Neuronal stem cell (in vitro differentiated cells): Measurements from ENCODE around the gene FOXJ3.

ENCODE experiments used
- DNase-seq: peaks from one replicate; pipeline ENCODE4 v3.0.0-alpha.2; 2013; ENCODE audit warnings: low spot score
- H2AFZ ChIP-seq: one replicate; pipeline ENCODE4 v1.6.1; 2013; ENCODE audit warnings: mild to moderate bottlenecking, low read length, inconsistent platforms
- H2AK5ac ChIP-seq: 2 replicates; pipeline ENCODE4 v1.6.1; 2013; ENCODE audit warnings: low read depth, mild to moderate bottlenecking, inconsistent platforms, low read length, moderate library complexity, mixed read lengths
- H2BK120ac ChIP-seq: 2 replicates; pipeline ENCODE4 v1.6.1; 2013; ENCODE audit warnings: low read depth, mild to moderate bottlenecking, inconsistent platforms, low read length, moderate library complexity, mixed read lengths
- H2BK12ac ChIP-seq: one replicate; pipeline ENCODE4 v1.6.1; 2013; ENCODE audit warnings: low read length, inconsistent platforms
- H2BK15ac ChIP-seq: 2 replicates; pipeline ENCODE4 v1.6.1; 2013; ENCODE audit warnings: mild to moderate bottlenecking, low read length, inconsistent platforms, mixed read lengths
- H2BK5ac ChIP-seq: one replicate; pipeline ENCODE4 v1.6.1; 2013; ENCODE audit warnings: inconsistent platforms, mild to moderate bottlenecking, low read length, moderate library complexity
- H3K14ac ChIP-seq: one replicate; pipeline ENCODE4 v1.6.1; 2013; ENCODE audit warnings: low read length, inconsistent platforms
- H3K18ac ChIP-seq: 2 replicates; pipeline ENCODE4 v1.6.1; 2013; ENCODE audit warnings: low read length, inconsistent platforms
- H3K23ac ChIP-seq: 2 replicates; pipeline ENCODE4 v1.6.1; 2013; ENCODE audit warnings: low read depth, mild to moderate bottlenecking, mixed read lengths, low read length, inconsistent platforms; ENCODE audit not compliant: poor library complexity
- H3K27ac ChIP-seq: replicated peaks from 3 replicates; pipeline ENCODE4 v1.5.1; 2013; ENCODE audit warnings: low read length, inconsistent platforms
- H3K27me3 ChIP-seq, 3 experiments: 2 replicates each; pipeline ENCODE4 v1.6.1; 2013; ENCODE audit warnings: low read length in 3 of 3, mild to moderate bottlenecking in 2 of 3, inconsistent platforms in 1 of 3, low read depth in 1 of 3, mixed read lengths in 1 of 3, moderate library complexity in 1 of 3; ENCODE audit not compliant: control insufficient read depth in 3 of 3, insufficient read depth in 3 of 3
- H3K36me3 ChIP-seq, 2 donors: replicated peaks in 1 of 2; 2 replicates each; pipeline ENCODE4 v1.6.1; 2013; ENCODE audit warnings: low read length in 2 of 2; ENCODE audit not compliant: control insufficient read depth in 2 of 2, insufficient read depth in 2 of 2
- H3K4ac ChIP-seq: 2 replicates; pipeline ENCODE4 v1.6.1; 2013; ENCODE audit warnings: inconsistent platforms, mild to moderate bottlenecking, low read length, moderate library complexity
- H3K4me1 ChIP-seq, 2 donors: 1 replicate in 1 of 2; 2 replicates in 1 of 2; pipeline ENCODE4 v1.6.1; 2013; ENCODE audit warnings: low read length in 2 of 2, low read depth in 1 of 2; ENCODE audit not compliant: control insufficient read depth in 2 of 2, insufficient read depth in 1 of 2
- H3K4me2 ChIP-seq: one replicate; pipeline ENCODE4 v1.6.1; 2013; ENCODE audit warnings: mild to moderate bottlenecking, low read length, inconsistent platforms; ENCODE audit not compliant: insufficient read depth, poor library complexity, severe bottlenecking
- H3K4me3 ChIP-seq, 2 donors: 2 replicates each; pipeline ENCODE4 v1.5.1; 2013; ENCODE audit warnings: low read length in 2 of 2, mild to moderate bottlenecking in 2 of 2, inconsistent platforms in 1 of 2, moderate library complexity in 1 of 2
- H3K79me1 ChIP-seq: one replicate; pipeline ENCODE4 v1.6.1; 2013; ENCODE audit warnings: low read depth, mild to moderate bottlenecking, inconsistent platforms, low read length, moderate library complexity
- H3K9ac ChIP-seq: one replicate; pipeline ENCODE4 v1.6.1; 2013; ENCODE audit warnings: mild to moderate bottlenecking, low read depth, low read length, inconsistent platforms; ENCODE audit not compliant: poor library complexity
- H3K9me3 ChIP-seq, 2 donors: replicated peaks in 1 of 2; 2 replicates each; pipeline versions ENCODE3 to v1.6.1; 2013; ENCODE audit warnings: low read length in 2 of 2, mild to moderate bottlenecking in 2 of 2, inconsistent platforms in 1 of 2, low read depth in 1 of 2, mixed read lengths in 1 of 2, moderate library complexity in 1 of 2; ENCODE audit not compliant: control insufficient read depth in 2 of 2, insufficient read depth in 1 of 2
- H4K8ac ChIP-seq: one replicate; pipeline ENCODE4 v1.6.1; 2013; ENCODE audit warnings: low read depth, mild to moderate bottlenecking, inconsistent platforms, low read length, moderate library complexity
- H4K91ac ChIP-seq: one replicate; pipeline ENCODE4 v1.6.1; 2013; ENCODE audit warnings: low read length, low read depth, mild to moderate bottlenecking, inconsistent platforms; ENCODE audit not compliant: poor library complexity
- WGBS, 2 donors: extraction: QIAGEN DNeasy Blood & Tissue Kit; methylation state at CpG; one replicate each; pipeline ENCODE4 v1.1.7; 2013; ENCODE audit warnings: missing lambda C conversion rate in 2 of 2, mixed read lengths in 1 of 2; ENCODE audit not compliant: insufficient read length in 2 of 2, insufficient replicate concordance in 1 of 2; ENCODE audit errors: extremely low coverage in 2 of 2; 5-methylcytosine and 5-hydroxymethylcytosine counted together

FOXJ3 gene

GRCh38 chr1:42142894-42143675 lies 191.9 kb downstream of the FOXJ3 start:
- no peak overlapping the region for H4K8ac ChIP-seq
- H2AFZ ChIP-seq, result no peak overlapping the region
- no peak overlapping the region for H3K18ac ChIP-seq
- H3K23ac ChIP-seq, result no peak overlapping the region
- no peaks in the 10 kb centered on the region for H3K79me1 ChIP-seq
- no peak overlapping the region for H3K4ac ChIP-seq
- H3K27me3 ChIP-seq, result peaks cover 0 to 12% (median 0%) of the 10 kb centered on the region in 3 experiments
- no peaks in the 10 kb centered on the region for H3K36me3 ChIP-seq
- H2AK5ac ChIP-seq, result no peak overlapping the region
- no peak for DNase-seq
- no CpG with 5 or more reads among the region's 4 CpGs for WGBS, 2 donors
- H3K9ac ChIP-seq, result no peak overlapping the region
- no peak overlapping the region for H2BK12ac ChIP-seq
- H2BK15ac ChIP-seq, result no peak overlapping the region
- no peak overlapping the region for H2BK120ac ChIP-seq
- no peak overlapping the region for H4K91ac ChIP-seq
- H3K4me3 ChIP-seq, result no peak overlapping the region
- no peak overlapping the region for H3K4me2 ChIP-seq
- no peaks in the 10 kb centered on the region for H3K9me3 ChIP-seq
- no peak overlapping the region for H2BK5ac ChIP-seq
- peaks cover 0 to 2% of the 10 kb centered on the region in 2 donors for H3K4me1 ChIP-seq
- H3K27ac ChIP-seq, result no peak overlapping the region
- no peak overlapping the region for H3K14ac ChIP-seq

GRCh38 chr1:42141978-42142377 lies 193.1 kb downstream of the FOXJ3 start:
- no peak for DNase-seq
- H3K9me3 ChIP-seq, result no peaks in the 10 kb centered on the region

GRCh38 chr1:42140191-42140590 lies 194.8 kb downstream of the FOXJ3 start:
- Histone ChIP-seq H3K27ac (no peak overlapping the region), H2BK15ac (no peak overlapping the region), H2AK5ac (no peak overlapping the region), H4K91ac (no peak overlapping the region), H3K4me3 (no peak overlapping the region), H3K4ac (no peak overlapping the region), H3K79me1 (no peaks in the 10 kb centered on the region), H3K9ac (no peak overlapping the region), H3K14ac (no peak overlapping the region), H3K4me1 (peaks cover 4 to 9% of the 10 kb centered on the region in 2 donors), H4K8ac (no peak overlapping the region), H2BK120ac (no peak overlapping the region), H3K9me3 (no peaks in the 10 kb centered on the region), H3K4me2 (no peak overlapping the region), H3K36me3 (no peaks in the 10 kb centered on the region), H2AFZ (no peak overlapping the region), H3K18ac (no peak overlapping the region), H2BK12ac (no peak overlapping the region), H2BK5ac (no peak overlapping the region), H3K27me3 (peaks cover 0 to 4% (median 0%) of the 10 kb centered on the region in 3 experiments), H3K23ac (no peak overlapping the region)
- DNase-seq, result no peak
- no CpG with 5 or more reads among the region's 2 CpGs for WGBS, 2 donors

More at GRCh38 chr1:42141978-42142377, 193.1 kb downstream of the FOXJ3 start:
- Histone ChIP-seq H3K36me3 (no peaks in the 10 kb centered on the region), H4K8ac (no peak overlapping the region), H2AFZ (no peak overlapping the region), H2BK12ac (no peak overlapping the region), H3K9ac (no peak overlapping the region), H3K14ac (no peak overlapping the region), H2BK5ac (no peak overlapping the region), H2BK15ac (no peak overlapping the region), H3K27me3 (peaks cover 0 to 7% (median 0%) of the 10 kb centered on the region in 3 experiments), H3K23ac (no peak overlapping the region), H2AK5ac (no peak overlapping the region), H2BK120ac (no peak overlapping the region), H3K79me1 (no peaks in the 10 kb centered on the region), H3K27ac (no peak overlapping the region), H3K18ac (no peak overlapping the region), H3K4me1 (peaks cover 4 to 9% of the 10 kb centered on the region in 2 donors), H4K91ac (no peak overlapping the region), H3K4me3 (no peak overlapping the region), H3K4me2 (no peak overlapping the region), H3K4ac (no peak overlapping the region)
- WGBS, 2 donors, result no CpG with 5 or more reads among the region's 5 CpGs

GRCh38 chr1:42139444-42139843 lies 195.6 kb downstream of the FOXJ3 start:
- no CpG with 5 or more reads among the region's 3 CpGs for WGBS, 2 donors
- H3K4me2 ChIP-seq, result no peak overlapping the region

More at GRCh38 chr1:42139444-42139843, 195.6 kb downstream of the FOXJ3 start:
- Histone ChIP-seq H2BK5ac (no peak overlapping the region), H3K4me1 (peaks cover 3 to 9% of the 10 kb centered on the region in 2 donors), H2BK15ac (no peak overlapping the region), H3K23ac (no peak overlapping the region), H3K27me3 (no peaks in the 10 kb centered on the region), H3K4me3 (no peak overlapping the region), H2AK5ac (no peak overlapping the region), H2BK12ac (no peak overlapping the region), H2BK120ac (no peak overlapping the region), H3K79me1 (no peaks in the 10 kb centered on the region), H4K8ac (no peak overlapping the region), H3K9me3 (no peaks in the 10 kb centered on the region), H3K27ac (no peak overlapping the region), H3K4ac (no peak overlapping the region), H3K18ac (no peak overlapping the region), H3K9ac (no peak overlapping the region), H3K36me3 (no peaks in the 10 kb centered on the region), H4K91ac (no peak overlapping the region), H2AFZ (no peak overlapping the region), H3K14ac (no peak overlapping the region)
- DNase-seq, result no peak
